HG03521 (cell line): ENCODE data around the gene ADIPOR2.
"Not testable (repeated sequence)": the region's sequence is repeated elsewhere in the genome, so short reads cannot be mapped to it uniquely, and the experiment has no call there.

Experiments
- ATAC-seq: cut with Tn5 transposase; IDR thresholded peaks from one replicate; pipeline ENCODE4 v1.9.1; 2021; ENCODE audit warnings: mild to moderate bottlenecking, moderate library complexity; ENCODE audit not compliant: unreplicated experiment

Gene ADIPOR2

DNA sequence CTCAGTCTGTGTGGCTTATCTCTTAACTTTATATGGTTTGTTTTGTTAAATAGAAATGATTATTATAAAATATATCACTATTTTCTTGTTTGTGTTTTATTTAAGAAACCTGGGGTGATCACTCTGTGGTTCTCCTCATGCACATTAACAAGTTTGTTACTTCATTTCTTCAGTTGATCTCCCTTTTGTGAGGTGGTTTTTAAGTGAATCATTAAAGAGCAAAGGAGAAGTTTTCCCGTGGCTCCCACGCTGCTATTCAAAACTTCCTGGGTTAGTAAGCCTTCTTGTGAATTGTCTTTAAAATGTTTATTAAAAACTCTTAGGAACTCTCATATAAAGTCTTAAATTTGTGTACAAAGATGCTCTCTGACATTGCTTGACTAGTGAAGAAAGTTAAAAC is 11.8 kb downstream of the ADIPOR2 start:
- ATAC-seq = no peak

- ATAC-seq = no peak
Observed at GRCh38 chr12:1703771-1704722, 13.2 kb downstream of the ADIPOR2 start.

DNA sequence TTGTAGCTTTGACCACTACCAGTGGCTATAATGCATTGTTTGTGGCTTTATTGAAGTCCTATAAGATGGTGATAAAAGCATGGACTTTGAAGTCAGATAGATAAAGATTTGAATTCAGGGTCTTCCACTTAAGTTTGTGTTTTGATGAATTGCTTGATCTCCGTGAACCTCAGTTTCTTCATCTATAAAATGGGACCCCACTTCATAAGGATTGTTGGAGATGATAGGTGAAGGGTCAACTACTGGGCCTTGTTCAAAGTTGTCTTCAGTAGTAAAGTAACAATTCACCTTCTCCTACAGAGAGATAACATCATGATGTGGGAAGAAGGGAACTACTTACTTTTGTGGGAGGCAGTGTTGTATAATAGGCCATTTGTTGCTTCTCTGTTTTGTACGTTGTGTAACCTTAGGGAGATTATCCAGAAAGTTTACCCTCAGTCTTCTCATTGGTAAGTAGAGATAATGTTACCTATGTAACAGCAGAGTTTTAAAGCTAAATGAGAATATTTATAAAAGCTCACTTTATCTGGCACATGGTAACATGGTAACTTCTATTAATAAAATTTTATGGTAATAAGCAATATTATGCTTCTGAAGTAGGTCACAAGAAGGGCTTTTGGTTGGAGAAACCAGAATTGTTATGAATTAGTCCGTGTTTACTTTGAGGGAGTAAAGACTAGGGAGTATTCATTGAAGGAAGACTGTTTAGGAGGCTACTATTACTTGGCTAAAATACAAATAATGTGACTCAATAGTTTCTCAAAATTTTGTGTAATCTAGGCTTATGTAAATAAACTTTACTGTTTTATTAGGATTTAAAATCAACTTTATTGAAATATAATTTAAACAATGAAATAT is 15.1 kb downstream of the ADIPOR2 start:
- ATAC-seq = no peak

- no peak for ATAC-seq
Observed at GRCh38 chr12:1706632-1706980, 15.7 kb downstream of the ADIPOR2 start.

GRCh38 chr12:1707051-1707450 is 16.2 kb downstream of the ADIPOR2 start:
- no peak for ATAC-seq

GRCh38 chr12:1709968-1710367 is 19.1 kb downstream of the ADIPOR2 start:
- not testable (repeated sequence) for ATAC-seq

DNA sequence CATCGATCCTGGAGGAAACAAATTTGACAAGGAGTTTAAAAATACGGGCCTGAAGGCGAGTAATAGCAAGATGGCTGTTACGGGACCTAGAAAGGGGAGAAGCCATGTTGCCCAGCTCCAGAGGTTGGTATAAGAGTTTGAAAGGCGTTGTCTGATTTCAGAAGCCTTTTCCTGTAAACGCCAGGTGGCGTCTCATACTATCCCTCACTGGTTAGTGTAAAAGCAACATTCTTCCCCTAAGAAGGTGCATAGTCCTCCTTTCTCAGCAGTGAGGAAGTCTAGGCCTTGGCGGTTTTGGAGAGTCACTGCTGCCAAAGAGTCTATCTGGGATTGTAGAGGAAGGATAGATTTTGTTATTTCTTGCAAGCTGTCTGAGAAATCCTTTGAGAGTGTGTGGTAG is 20.0 kb downstream of the ADIPOR2 start:
- ATAC-seq = not testable (repeated sequence)

DNA sequence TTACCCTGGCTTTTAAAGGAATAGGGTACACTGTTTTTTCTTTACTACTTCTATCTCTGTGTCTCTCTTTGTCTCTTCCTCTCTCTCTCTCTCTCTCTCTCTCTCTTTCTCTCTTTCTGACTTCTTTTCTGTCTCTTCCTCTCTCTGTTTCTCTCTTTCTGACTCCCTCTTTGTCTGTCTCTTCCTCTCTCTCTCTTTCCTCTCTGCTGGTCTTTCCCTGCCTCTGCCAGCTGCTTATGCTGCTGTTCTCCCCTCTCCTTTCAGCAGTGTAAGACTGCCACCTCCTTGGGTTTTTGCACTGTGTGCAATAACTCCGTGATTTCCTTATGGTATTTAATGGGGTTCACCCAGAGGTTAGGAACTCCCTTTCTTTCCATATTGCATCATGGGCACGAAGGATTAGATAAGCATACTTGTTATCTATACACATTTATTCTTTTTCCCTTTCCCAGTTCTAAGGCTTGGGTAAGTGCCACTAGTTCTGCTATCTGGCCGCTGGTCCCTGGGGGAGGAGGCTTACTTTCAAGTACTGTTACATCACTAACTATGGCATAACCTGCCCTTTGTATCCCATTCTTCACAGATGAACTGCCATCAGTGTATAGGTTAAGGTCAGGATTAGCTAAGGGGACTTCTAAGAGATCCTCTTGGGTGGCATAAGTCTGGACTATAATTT is 20.8 kb downstream of the ADIPOR2 start:
- not testable (repeated sequence) for ATAC-seq

GRCh38 chr12:1712305-1712704 is 21.4 kb downstream of the ADIPOR2 start:
- not testable (repeated sequence) for ATAC-seq

- ATAC-seq = not testable (repeated sequence)
Observed at GRCh38 chr12:1712852-1713251, 22.0 kb downstream of the ADIPOR2 start.

- not testable (repeated sequence) for ATAC-seq
Observed at GRCh38 chr12:1713783-1714348, 23.0 kb downstream of the ADIPOR2 start.

GRCh38 chr12:1715459-1715858 is 24.6 kb downstream of the ADIPOR2 start:
- ATAC-seq = not testable (repeated sequence)

DNA sequence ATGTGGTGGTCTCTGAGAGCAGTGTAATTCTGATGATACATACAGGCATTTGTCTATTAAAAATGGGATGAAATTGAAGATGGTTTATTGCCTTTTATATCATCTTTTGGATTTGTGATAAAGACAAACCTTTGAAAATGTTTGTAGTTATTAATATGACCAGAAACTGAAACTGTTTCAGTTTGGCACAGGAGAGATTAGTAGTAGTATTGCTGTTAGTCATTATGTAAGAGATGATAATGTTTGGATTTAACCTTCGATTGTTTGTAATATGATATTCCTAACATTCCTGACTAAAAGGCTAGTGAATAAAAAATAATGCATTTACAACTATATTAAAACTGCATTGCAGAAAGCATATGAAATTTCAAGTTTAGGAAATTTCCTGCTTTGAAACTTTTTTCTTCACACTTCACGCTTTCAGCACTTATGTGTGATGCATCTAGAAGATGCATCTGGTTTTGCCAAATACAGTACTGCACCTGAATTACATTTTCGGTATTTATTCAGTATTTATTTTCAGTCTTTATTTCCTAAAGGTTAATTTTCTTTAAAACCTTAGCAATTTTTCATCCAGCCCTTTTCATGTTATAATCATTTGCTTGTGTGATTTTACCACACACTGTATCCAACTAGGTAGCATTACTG is 25.5 kb downstream of the ADIPOR2 start:
- ATAC-seq = no peak

- no peak for ATAC-seq
Observed at GRCh38 chr12:1716911-1717310, 26.0 kb downstream of the ADIPOR2 start.

DNA sequence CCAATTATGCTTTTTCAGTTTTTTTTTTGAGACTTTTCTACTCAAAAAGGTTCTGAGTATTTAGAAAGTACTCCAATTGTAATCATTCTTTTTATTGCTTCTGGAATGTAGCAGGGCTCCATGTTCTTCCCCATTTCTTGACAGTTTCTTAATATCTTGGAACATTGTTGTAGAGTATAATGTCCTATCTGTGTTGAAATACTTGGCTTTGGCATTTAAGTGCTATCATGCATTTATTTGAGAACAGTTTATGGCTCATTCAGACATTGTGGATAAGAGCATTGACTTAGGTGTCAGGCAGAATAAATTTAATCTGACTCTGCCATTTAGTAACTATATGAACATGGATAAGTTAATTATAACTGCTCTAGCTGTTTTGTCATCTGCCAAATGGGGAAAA is 28.3 kb downstream of the ADIPOR2 start:
- no peak for ATAC-seq

- ATAC-seq = no peak
Observed at GRCh38 chr12:1720494-1720893, 29.6 kb downstream of the ADIPOR2 start.

- no peak for ATAC-seq
Observed at GRCh38 chr12:1723721-1724120, 32.9 kb downstream of the ADIPOR2 start.

DNA sequence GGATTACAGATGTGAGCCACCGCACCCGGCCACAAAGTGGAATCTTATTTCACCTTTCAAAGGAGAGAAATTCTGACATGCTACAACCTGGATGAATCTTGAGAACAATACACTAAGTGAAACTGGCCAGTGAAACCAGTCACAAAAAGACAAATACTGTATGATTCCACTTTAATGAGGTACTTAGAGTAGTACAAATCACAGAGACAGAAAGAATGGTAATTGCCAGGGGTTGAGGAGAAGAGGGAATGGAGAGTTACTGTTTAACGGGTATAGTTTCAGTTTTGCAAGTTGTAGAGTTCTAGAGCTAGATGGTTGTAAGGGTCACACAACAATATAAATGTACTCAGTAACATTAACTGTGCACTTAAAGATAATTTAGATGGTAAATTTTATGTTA is 33.4 kb downstream of the ADIPOR2 start:
- no peak for ATAC-seq

DNA sequence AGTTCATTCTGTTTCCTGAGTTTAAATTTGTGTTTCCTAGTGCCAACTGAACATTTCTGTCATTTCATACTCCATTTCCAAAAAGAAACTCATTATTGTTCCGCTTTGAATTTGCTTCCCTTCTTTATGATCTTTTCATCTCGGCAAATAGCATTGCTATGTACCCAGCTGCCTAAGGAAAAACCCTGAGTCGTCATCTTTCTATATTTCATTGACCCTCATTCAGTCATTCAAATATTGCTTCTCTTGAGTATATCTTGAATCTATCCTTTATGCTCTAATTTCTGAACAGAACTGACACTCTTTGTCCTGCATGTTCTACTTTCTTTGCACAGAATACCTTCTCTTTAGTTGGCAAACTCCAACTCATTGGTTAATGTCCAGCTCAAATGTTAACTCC is 35.9 kb downstream of the ADIPOR2 start:
- ATAC-seq = no peak

- no peak for ATAC-seq
Observed at GRCh38 chr12:1728824-1729223, 38.0 kb downstream of the ADIPOR2 start.
